Endothelial cell of umbilical vein (primary cell): ENCODE results near the gene DUSP16. TPM values are rescaled to one million over a fixed set of nuclear protein-coding genes. Genes with fewer than 3 reads are reported as not detected.

ENCODE experiments used
- BruUV-seq: library from RNA; stranded (reverse); fragments of 400-500 nt; replicated peaks from 2 replicates; lab custom pipeline; 2021; lab: Mats Ljungman, UMichigan
- CTCF ChIA-PET: fragments of 300-600, 350-600 bp; sonication (Branson Sonifier 250); formaldehyde crosslinking; loops from one replicate; lab custom pipeline; 2021; ENCODE audit warnings: antibody characterized with exemption, inconsistent platforms; lab: Charles Lee
- POLR2A ChIA-PET: fragments of 300-600, 350-600 bp; sonication (Branson Sonifier 250); formaldehyde crosslinking; loops from one replicate; lab custom pipeline; 2021; ENCODE audit warnings: antibody characterized with exemption, inconsistent platforms; lab: Charles Lee
- DNase-seq: peaks from one replicate; pipeline ENCODE4 v3.0.0-alpha.2; 2011; ENCODE audit warnings: low read depth, low spot score
- FAIRE-seq: peaks from 2 replicates; lab custom pipeline; 2011; peaks lifted over from hg19 to GRCh38; lab: Jason Lieb, UNC
- H2AFZ ChIP-seq: 2 replicates; pipeline ENCODE4 v1.6.0; 2012; ENCODE audit warnings: low read depth, low read length, control low read depth, inconsistent platforms
- H3K27ac ChIP-seq: 2 replicates; pipeline ENCODE4 v1.5.1; 2011; ENCODE audit warnings: low read depth, mild to moderate bottlenecking, control low read depth, low read length, moderate library complexity; ENCODE audit not compliant: insufficient read depth
- H3K27me3 ChIP-seq, 2 experiments: 2 replicates each; pipeline versions ENCODE4 v1.6.0 to v1.6.1; 2011; ENCODE audit warnings: low read length in 2 of 2, mixed read lengths in 1 of 2; ENCODE audit not compliant: control insufficient read depth in 2 of 2, insufficient read depth in 2 of 2
- H3K36me3 ChIP-seq, 2 experiments: 2 replicates in 1 of 2; 3 replicates in 1 of 2; pipeline ENCODE4 v1.5.1; 2011; ENCODE audit warnings: low read length in 2 of 2, mild to moderate bottlenecking in 1 of 2, moderate library complexity in 1 of 2; ENCODE audit not compliant: control insufficient read depth in 2 of 2, insufficient read depth in 2 of 2; ENCODE audit errors: extremely low read depth in 1 of 2
- H3K4me1 ChIP-seq: 3 replicates; pipeline ENCODE4 v1.5.1; 2011; ENCODE audit warnings: mild to moderate bottlenecking, low read length; ENCODE audit not compliant: control insufficient read depth, insufficient read depth; ENCODE audit errors: extremely low read depth
- H3K4me2 ChIP-seq: 2 replicates; pipeline ENCODE4 v1.6.1; 2011; ENCODE audit warnings: low read length, control low read depth, mixed read lengths; ENCODE audit not compliant: insufficient read depth
- H3K4me3 ChIP-seq, 3 experiments: fragments of 200-600 bp in 1 of 3; sonication (generic), shearing (Covaris generic) in 1 of 3; replicated peaks in 1 of 3; 2 replicates each; pipeline ENCODE4 v1.5.1; 2011 to 2016; ENCODE audit warnings: control low read depth in 3 of 3, low read length in 3 of 3, mild to moderate bottlenecking in 2 of 3, inconsistent platforms in 1 of 3, low read depth in 1 of 3, moderate library complexity in 1 of 3; ENCODE audit not compliant: insufficient read depth in 1 of 3
- H3K79me2 ChIP-seq: 2 replicates; pipeline ENCODE4 v1.6.0; 2012; ENCODE audit warnings: low read length, inconsistent platforms; ENCODE audit not compliant: control insufficient read depth, insufficient read depth
- H3K9ac ChIP-seq: replicated peaks from 2 replicates; pipeline ENCODE3; 2011; ENCODE audit warnings: low read length, control low read depth; ENCODE audit not compliant: insufficient read depth; ENCODE audit errors: extremely low read depth
- H3K9me1 ChIP-seq: replicated peaks from 3 replicates; pipeline ENCODE4 v1.6.0; 2011; ENCODE audit warnings: mild to moderate bottlenecking, low read length; ENCODE audit not compliant: control insufficient read depth, insufficient read depth; ENCODE audit errors: extremely low read depth
- H3K9me3 ChIP-seq: replicated peaks from 2 replicates; pipeline ENCODE4 v1.5.1; 2012; ENCODE audit warnings: low read length, inconsistent platforms; ENCODE audit not compliant: control insufficient read depth, insufficient read depth
- H4K20me1 ChIP-seq: replicated peaks from 2 replicates; pipeline ENCODE3; 2011; ENCODE audit warnings: mild to moderate bottlenecking, low read length; ENCODE audit not compliant: control insufficient read depth, insufficient read depth; ENCODE audit errors: extremely low read depth
- CTCF ChIP-seq, 2 donors: IDR thresholded peaks; 1 replicate in 1 of 2; 2 replicates in 1 of 2; pipeline ENCODE4 v1.5.1; 2011; ENCODE audit warnings: low read length in 2 of 2, mild to moderate bottlenecking in 2 of 2, moderate library complexity in 2 of 2, control low read depth in 1 of 2, inconsistent platforms in 1 of 2, low read depth in 1 of 2; ENCODE audit not compliant: insufficient read depth in 1 of 2; ENCODE audit errors: extremely low read depth in 1 of 2
- EZH2 ChIP-seq: IDR thresholded peaks from 2 replicates; pipeline ENCODE4 v1.6.1; 2012; ENCODE audit warnings: borderline replicate concordance, low read depth, mild to moderate bottlenecking, moderate library complexity, low read length, inconsistent platforms; ENCODE audit not compliant: severe bottlenecking
- FOS ChIP-seq: IDR thresholded peaks from 2 replicates; pipeline ENCODE4 v1.6.1; 2011; ENCODE audit warnings: mild to moderate bottlenecking, low read length, moderate library complexity, borderline replicate concordance; ENCODE audit not compliant: insufficient read depth
- GATA2 ChIP-seq: IDR thresholded peaks from 2 replicates; pipeline ENCODE4 v1.7.0; 2011; ENCODE audit warnings: low read depth, mild to moderate bottlenecking, moderate library complexity, mixed read lengths, low read length; ENCODE audit not compliant: insufficient read length, insufficient read depth
- JUN ChIP-seq: IDR thresholded peaks from 2 replicates; pipeline ENCODE4 v1.6.1; 2011; ENCODE audit warnings: borderline replicate concordance, low read depth; ENCODE audit not compliant: insufficient read length, insufficient read depth
- MYC ChIP-seq: IDR thresholded peaks from one replicate; pipeline ENCODE4 v1.6.1; 2011; ENCODE audit warnings: mild to moderate bottlenecking, low read depth, low read length
- POLR2A ChIP-seq: IDR thresholded peaks from 2 replicates; pipeline ENCODE4 v1.6.1; 2012; ENCODE audit warnings: low read depth, mild to moderate bottlenecking, control low read depth, low read length
- POLR2AphosphoS5 ChIP-seq: IDR thresholded peaks from 2 replicates; pipeline ENCODE4 v1.6.1; 2012; ENCODE audit warnings: low read depth, mild to moderate bottlenecking, control low read depth, low read length, moderate library complexity; ENCODE audit not compliant: insufficient read depth
- dilution Hi-C: fragments of 300-500 bp; cut with MboI; formaldehyde crosslinking; loops from one replicate; pipeline ENCODE4 v1.15.0; 2019; ENCODE audit warnings: low sequenced_read_pairs; ENCODE audit not compliant: extremely low pct_ligation_motif_present
- intact Hi-C: fragments of 100-400 bp; cut with micrococcal nuclease; formaldehyde crosslinking; loops from one replicate; pipeline ENCODE4 v1.10.0; 2022
- polyA plus RNA-seq, 4 experiments: library from polyadenylated mRNA; depleted of rRNA in 3 of 4; stranded (reverse) in 3 of 4; unstranded in 1 of 4; fragments of >200 nt; gene quantifications; 2 replicates each; pipeline versions ENCODE4 v1.2.1 to v1.2.3, GENCODE V29; 2011 to 2012; ENCODE audit warnings: missing spikeins in 1 of 4
- total RNA-seq: library from RNA; stranded (reverse); gene quantifications from 2 replicates; pipeline ENCODE4 v1.2.3, GENCODE V29; 2021
- TF ChIP-seq, protein P1 (sequence below): IDR thresholded peaks from 2 replicates; pipeline ENCODE4 v1.6.1; 2011; ENCODE audit not compliant: insufficient read depth, insufficient read length

DUSP16 gene
- total and polyA plus RNA-seq, 2 donors (not counting 3 experiments of a cell fraction or from before 2014, with no cell fraction given), result 7.4 to 19.5 TPM

DNA sequence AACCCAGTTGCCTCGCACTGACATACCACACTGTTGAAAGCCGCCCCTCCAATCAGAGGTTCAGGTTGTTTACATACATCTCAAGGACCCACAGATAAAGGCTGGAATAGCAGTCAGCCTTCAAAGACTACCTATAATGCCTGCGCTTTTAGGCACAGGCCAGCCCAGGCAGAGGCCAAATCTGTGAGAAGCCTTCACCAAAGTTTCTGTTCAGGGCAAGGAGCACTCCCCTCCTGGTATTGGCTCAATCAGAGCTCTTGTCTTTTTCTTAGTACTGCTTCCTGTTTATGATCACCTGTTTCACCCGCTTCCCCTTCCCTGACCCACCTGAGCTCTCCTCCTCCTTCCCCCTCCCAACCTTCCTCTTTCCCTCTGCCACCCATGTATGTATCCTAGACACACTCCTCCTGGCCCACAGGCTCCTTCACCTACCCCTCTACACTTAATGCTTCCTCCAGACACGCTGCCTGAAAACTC lies 34.8 kb downstream of the DUSP16 start:
- CTCF ChIA-PET, result interaction anchor here (1.5 kb wide), 1 partner anchor 9 kb away, joined by 5 read pairs; no protein-coding TSS in a partner anchor
- POLR2A ChIA-PET, result no interaction called here
- H3K4me3 ChIP-seq, result no peak overlapping the region
- intact Hi-C loops (no loop called here), dilution Hi-C loops (no loop called here)
- H3K27ac ChIP-seq, result no peak overlapping the region
- TF ChIP-seq FOS, result no peak
- TF ChIP-seq EZH2, result no peak
- TF ChIP-seq JUN, result no peak
- TF ChIP-seq MYC, result no peak
- TF ChIP-seq CTCF (IDR thresholded peaks at IDR 0.05; ENCODE audit: extremely low read depth in 1 of 2, insufficient read depth in 1 of 2, low read depth in 1 of 2, low read length in 2 of 2), result no peak
- no peak for TF ChIP-seq POLR2AphosphoS5
- TF ChIP-seq GATA2, result no peak
- TF ChIP-seq, protein P1, sequence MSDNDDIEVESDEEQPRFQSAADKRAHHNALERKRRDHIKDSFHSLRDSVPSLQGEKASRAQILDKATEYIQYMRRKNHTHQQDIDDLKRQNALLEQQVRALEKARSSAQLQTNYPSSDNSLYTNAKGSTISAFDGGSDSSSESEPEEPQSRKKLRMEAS, result no peak
- TF ChIP-seq POLR2A, result no peak
- no peaks in the 10 kb centered on the region for H3K9me1 ChIP-seq
- H3K4me1 ChIP-seq, result peaks cover 10% of the 10 kb centered on the region
- no peak overlapping the region for H3K4me2 ChIP-seq
- H3K9ac ChIP-seq, result no peak overlapping the region
- H3K27me3 ChIP-seq, result no peaks in the 10 kb centered on the region
- H2AFZ ChIP-seq, result no peak overlapping the region
- no peaks in the 10 kb centered on the region for H4K20me1 ChIP-seq
- no peaks in the 10 kb centered on the region for H3K9me3 ChIP-seq
- no peak for DNase-seq
- no TSS peak for BruUV-seq
- H3K36me3 ChIP-seq, result no peaks in the 10 kb centered on the region
- no peak for FAIRE-seq
- H3K79me2 ChIP-seq, result no peaks in the 10 kb centered on the region
